Esophagus muscularis mucosa (tissue), 4 donors: ENCODE data around the gene AGT. TPM values are rescaled to one million over a fixed set of nuclear protein-coding genes. Genes with fewer than 3 reads are reported as not detected.
A peak's percentile ranks its signal among the peaks of the same experiment; 100 is the strongest.

ENCODE experiments used
- DNase-seq: peaks from one replicate; pipeline ENCODE4 v3.0.0-alpha.2; 2017; ENCODE audit errors: extremely low spot score
- H3K27ac ChIP-seq, 4 donors: fragments of 200-600 bp; sonication (generic); replicated peaks in 1 of 4; 1 replicate in 3 of 4; 2 replicates in 1 of 4; pipeline ENCODE4 v1.5.1; 2016 to 2019; ENCODE audit warnings: mild to moderate bottlenecking in 1 of 4
- H3K27me3 ChIP-seq, 4 donors: fragments of 200-600 bp; sonication (generic); one replicate each; pipeline versions ENCODE4 v1.5.1 to v1.6.0; 2016 to 2019
- H3K36me3 ChIP-seq, 4 donors: fragments of 200-600 bp; sonication (generic); one replicate each; pipeline ENCODE4 v1.5.1; 2016 to 2019
- H3K4me1 ChIP-seq, 4 donors: fragments of 200-600 bp; sonication (generic); one replicate each; pipeline ENCODE4 v1.5.1; 2016 to 2019
- H3K4me3 ChIP-seq, 4 donors: fragments of 200-600 bp; sonication (generic); 1 replicate in 2 of 4; 2 replicates in 2 of 4; pipeline ENCODE4 v1.5.1; 2016 to 2019; ENCODE audit warnings: mild to moderate bottlenecking in 4 of 4, moderate library complexity in 1 of 4
- H3K9me3 ChIP-seq, 4 donors: fragments of 200-600 bp; sonication (generic); 1 replicate in 3 of 4; 2 replicates in 1 of 4; pipeline ENCODE4 v1.5.1; 2016 to 2019
- CTCF ChIP-seq, 3 experiments: fragments of 200-600 bp in 2 of 3; fragments of 450-650 bp in 1 of 3; sonication (generic) in 2 of 3; IDR thresholded peaks; one replicate each; pipeline ENCODE4 v1.5.1; 2017 to 2019; ENCODE audit warnings: antibody characterized with exemption in 3 of 3, mild to moderate bottlenecking in 2 of 3, moderate library complexity in 1 of 3
- EP300 ChIP-seq: sonication (generic); formaldehyde crosslinking; IDR thresholded peaks from one replicate; pipeline ENCODE4 v1.6.1; 2017; ENCODE audit warnings: antibody characterized with exemption
- POLR2A ChIP-seq: fragments of 450-650 bp; IDR thresholded peaks from one replicate; pipeline ENCODE4 v1.6.1; 2017; ENCODE audit warnings: antibody characterized with exemption, moderate library complexity, mild to moderate bottlenecking, low read depth
- POLR2AphosphoS5 ChIP-seq, 2 donors: sonication (generic); formaldehyde crosslinking; IDR thresholded peaks; one replicate each; pipeline ENCODE4 v1.6.1; 2017; ENCODE audit warnings: antibody characterized with exemption in 2 of 2
- WGBS: methylation state at CpG from one replicate; pipeline ENCODE4 v1.1.5; 2018; 5-methylcytosine and 5-hydroxymethylcytosine counted together
- intact Hi-C: fragments of 100-400 bp; cut with DNase I; formaldehyde crosslinking; loops from one replicate; pipeline ENCODE4 v1.15.1; 2023
- total RNA-seq, 4 donors: library from RNA; depleted of rRNA; stranded (reverse); fragments of >200 nt; gene quantifications; one replicate each; pipeline versions ENCODE4 v1.1.0 to v1.2.1, GENCODE V29; 2016

Gene AGT
- total RNA-seq, 4 donors from 2014 or later: 3.7 to 15.3 (median 12.3) TPM

GRCh38 chr1:230696722-230697437 is 17.0 kb downstream of the AGT start:
- peaks cover 21 to 31% (median 26%) of the 10 kb centered on the region in 4 donors for H3K36me3 ChIP-seq
- no peaks in the 10 kb centered on the region for H3K9me3 ChIP-seq
- no peak overlapping the region for H3K27ac ChIP-seq
- no peak overlapping the region for H3K4me3 ChIP-seq
- peak; percentile 55 for DNase-seq
- H3K27me3 ChIP-seq: no peaks in the 10 kb centered on the region
- peaks cover 0 to 3% (median 0%) of the 10 kb centered on the region in 4 donors for H3K4me1 ChIP-seq
- no peak for TF ChIP-seq POLR2A
- no peak for TF ChIP-seq CTCF (IDR thresholded peaks at IDR 0.05)
- TF ChIP-seq POLR2AphosphoS5 (IDR thresholded peaks at IDR 0.05): no peak
- no peak for TF ChIP-seq EP300
- 83% methylated on average over 7 of the region's 7 CpGs for WGBS
- intact Hi-C loops: no loop called here

DNA sequence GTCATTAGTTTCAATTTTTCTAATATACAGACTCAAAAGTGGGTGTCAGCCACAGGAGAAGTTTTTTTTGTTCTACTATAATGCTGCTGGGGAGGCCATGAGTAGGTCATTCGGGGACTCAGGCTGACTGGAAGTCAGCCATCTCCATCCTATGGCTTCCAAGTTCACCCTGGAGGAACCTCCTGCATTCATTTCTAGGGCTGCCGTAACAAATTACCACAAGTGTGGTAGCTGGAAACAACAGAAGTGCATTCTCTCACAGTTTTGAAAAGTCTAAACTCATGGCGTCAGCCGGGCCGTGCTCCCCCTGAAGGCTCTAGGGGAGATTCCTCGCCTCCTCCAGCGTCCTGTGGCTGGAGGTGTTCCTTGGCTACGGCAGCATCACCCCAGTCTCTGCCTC is 17.7 kb downstream of the AGT start:
- TF ChIP-seq POLR2AphosphoS5 (IDR thresholded peaks at IDR 0.05): no peak
- TF ChIP-seq CTCF (IDR thresholded peaks at IDR 0.05): no peak
- no peak for TF ChIP-seq POLR2A
- TF ChIP-seq EP300: no peak
- Histone ChIP-seq H3K27me3 (no peaks in the 10 kb centered on the region), H3K9me3 (no peaks in the 10 kb centered on the region), H3K27ac (no peak overlapping the region), H3K4me3 (no peak overlapping the region), H3K36me3 (peaks cover 28 to 34% (median 33%) of the 10 kb centered on the region in 4 donors), H3K4me1 (peaks cover 0 to 3% (median 0%) of the 10 kb centered on the region in 4 donors)
- WGBS: 79% methylated on average over 7 of the region's 8 CpGs
- DNase-seq: no peak
- intact Hi-C loops: no loop called here

GRCh38 chr1:230694991-230695390 is 18.9 kb downstream of the AGT start:
- Histone ChIP-seq H3K4me3 (no peak overlapping the region), H3K9me3 (no peaks in the 10 kb centered on the region), H3K36me3 (peaks cover 39 to 46% (median 44%) of the 10 kb centered on the region in 4 donors), H3K4me1 (peaks cover 0 to 3% (median 0%) of the 10 kb centered on the region in 4 donors), H3K27ac (no peak overlapping the region), H3K27me3 (no peaks in the 10 kb centered on the region)
- no peak for TF ChIP-seq EP300
- intact Hi-C loops: no loop called here
- 51% methylated on average over 4 of the region's 4 CpGs for WGBS
- no peak for DNase-seq

- Histone ChIP-seq H3K4me3 (no peak overlapping the region), H3K36me3 (peaks cover 43 to 52% (median 50%) of the 10 kb centered on the region in 4 donors), H3K4me1 (peaks cover 0 to 3% (median 0%) of the 10 kb centered on the region in 4 donors), H3K27me3 (no peaks in the 10 kb centered on the region), H3K9me3 (no peaks in the 10 kb centered on the region), H3K27ac (no peak overlapping the region)
- WGBS: 91% methylated on average over 4 of the region's 4 CpGs
- no peak for TF ChIP-seq POLR2AphosphoS5 (IDR thresholded peaks at IDR 0.05)
- TF ChIP-seq CTCF (IDR thresholded peaks at IDR 0.05): no peak
- TF ChIP-seq EP300: no peak
- TF ChIP-seq POLR2A: no peak
- intact Hi-C loops: no loop called here
- no peak for DNase-seq
Measured at GRCh38 chr1:230694464-230694863, 19.5 kb downstream of the AGT start.

- no peaks in the 10 kb centered on the region for H3K9me3 ChIP-seq
- 85% methylated on average over 8 of the region's 8 CpGs for WGBS
- no peak overlapping the region for H3K27ac ChIP-seq
- H3K4me1 ChIP-seq: peaks cover 0 to 3% (median 0%) of the 10 kb centered on the region in 4 donors
- no peak overlapping the region for H3K4me3 ChIP-seq
- intact Hi-C loops: no loop called here
- no peak for DNase-seq
- TF ChIP-seq POLR2AphosphoS5 (IDR thresholded peaks at IDR 0.05): no peak
- no peak for TF ChIP-seq CTCF (IDR thresholded peaks at IDR 0.05)
- TF ChIP-seq POLR2A: no peak
- no peak for TF ChIP-seq EP300
- no peaks in the 10 kb centered on the region for H3K27me3 ChIP-seq
- H3K36me3 ChIP-seq: peaks cover 43 to 58% (median 56%) of the 10 kb centered on the region in 4 donors
Measured at GRCh38 chr1:230693777-230694176, 20.1 kb downstream of the AGT start.
